GM18867 (cell line): ENCODE data around the gene TNFSF13B.

ENCODE experiments used
- ATAC-seq: cut with Tn5 transposase; IDR thresholded peaks from one replicate; pipeline ENCODE4 v1.9.1; 2021; ENCODE audit warnings: mild to moderate bottlenecking, moderate library complexity; ENCODE audit not compliant: unreplicated experiment

TNFSF13B gene

GRCh38 chr13:108342369-108343289 is 73.1 kb downstream of the TNFSF13B start:
- ATAC-seq = peak; percentile 69

GRCh38 chr13:108345016-108345415 is 75.5 kb downstream of the TNFSF13B start:
- no peak for ATAC-seq

DNA sequence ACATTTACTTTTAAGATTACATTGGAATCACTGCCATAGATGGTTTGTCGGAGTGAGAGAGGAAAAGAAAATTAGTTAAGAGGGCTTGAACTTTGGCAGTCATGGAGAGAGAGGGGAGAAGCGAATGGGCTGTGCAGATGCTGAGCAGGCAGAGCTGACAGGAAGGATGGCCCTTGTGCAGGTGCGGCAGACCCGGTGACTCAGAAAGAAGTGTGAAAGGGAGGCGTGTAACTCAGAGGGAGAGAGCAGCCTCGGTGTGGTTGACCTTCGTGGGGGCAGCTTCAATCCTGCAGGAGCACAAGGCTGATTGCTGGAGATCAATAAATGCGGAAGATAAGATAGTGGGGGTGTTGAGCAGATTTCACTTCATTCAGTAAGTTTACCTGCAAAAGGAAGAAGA is 76.9 kb downstream of the TNFSF13B start:
- no peak for ATAC-seq

DNA sequence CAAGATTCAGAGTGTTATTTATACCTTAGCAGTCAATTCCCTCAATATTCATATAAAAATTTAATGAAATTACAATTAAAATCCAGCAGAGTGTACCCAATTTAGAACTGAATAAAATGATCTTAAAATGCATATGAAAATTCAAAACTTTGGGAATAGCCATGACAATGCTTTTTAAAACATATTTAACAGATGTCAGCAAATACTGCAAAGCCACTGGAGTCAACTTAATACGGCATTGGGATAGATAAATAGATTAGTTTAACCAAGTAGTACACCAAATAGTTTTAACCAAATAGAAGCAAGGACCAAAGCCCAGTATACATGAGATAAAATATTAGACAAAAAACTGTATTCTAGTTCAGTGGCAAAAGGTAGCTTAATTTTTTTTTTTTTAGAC is 79.8 kb downstream of the TNFSF13B start:
- ATAC-seq = no peak

GRCh38 chr13:108350579-108350978 is 81.1 kb downstream of the TNFSF13B start:
- no peak for ATAC-seq

GRCh38 chr13:108352599-108352998 is 83.1 kb downstream of the TNFSF13B start:
- ATAC-seq = no peak

DNA sequence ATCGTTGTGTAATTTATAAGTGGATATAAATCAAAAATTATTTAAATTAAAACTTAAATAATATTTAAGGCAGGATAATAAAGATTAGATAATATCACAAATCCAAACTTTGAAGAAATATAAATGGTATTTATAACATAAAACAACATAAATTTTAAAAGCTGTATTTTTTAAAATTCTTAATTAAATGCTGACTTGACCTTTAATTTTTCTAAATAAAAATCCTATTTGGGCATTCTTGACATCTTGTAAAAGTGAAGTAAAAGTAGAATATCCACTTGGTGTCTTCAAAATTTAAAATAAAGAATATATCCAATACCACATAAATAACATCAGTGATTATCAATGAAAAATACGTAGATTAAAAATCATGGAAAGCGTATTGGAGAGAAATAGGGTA is 87.7 kb downstream of the TNFSF13B start:
- ATAC-seq = no peak
